Panc1 (cell line): ENCODE measurements around the gene LINC00237. TPM values are rescaled to one million over a fixed set of nuclear protein-coding genes. Genes with fewer than 3 reads are reported as not detected.

ENCODE experiments used
- ATAC-seq: fragments of 200-7000 bp; cut with Tn5 transposase; 2 replicates; pipeline ENCODE4 v1.9.1; 2020; ENCODE audit warnings: mild to moderate bottlenecking, moderate library complexity
- BruUV-seq: library from RNA; stranded (reverse); fragments of 400-500 nt; replicated peaks from 2 replicates; lab custom pipeline; 2021; lab: Mats Ljungman, UMichigan
- CTCF ChIA-PET: fragments of 300-600 bp; sonication (Branson Sonifier 250); formaldehyde crosslinking; loops from one replicate; lab custom pipeline; 2022; ENCODE audit warnings: antibody characterized with exemption; lab: Charles Lee
- POLR2A ChIA-PET: fragments of 300-600 bp; sonication (Branson Sonifier 250); formaldehyde crosslinking; loops from one replicate; lab custom pipeline; 2022; ENCODE audit warnings: antibody characterized with exemption; lab: Charles Lee
- DNase-seq: peaks from one replicate; pipeline ENCODE4 v3.0.0-alpha.2; 2010; ENCODE audit warnings: low read depth, low spot score
- H3K27ac ChIP-seq: 2 replicates; pipeline ENCODE4 v1.5.1; 2011; ENCODE audit warnings: mild to moderate bottlenecking, low read length, inconsistent platforms
- H3K27me3 ChIP-seq: fragments of 200-500 bp; sonication (Bioruptor generic); 2 replicates; pipeline ENCODE4 v1.6.0; 2014; ENCODE audit warnings: low read length, inconsistent platforms; ENCODE audit not compliant: control insufficient read depth, insufficient read depth
- H3K36me3 ChIP-seq: fragments of 200-500 bp; sonication (Bioruptor generic); 2 replicates; pipeline ENCODE4 v1.5.1; 2014; ENCODE audit warnings: inconsistent platforms, mild to moderate bottlenecking, low read length, moderate library complexity; ENCODE audit not compliant: control insufficient read depth, insufficient read depth
- H3K4me1 ChIP-seq: 2 replicates; pipeline ENCODE4 v1.5.1; 2011; ENCODE audit warnings: inconsistent platforms, mild to moderate bottlenecking, low read length, moderate library complexity; ENCODE audit not compliant: control insufficient read depth, insufficient read depth
- H3K4me3 ChIP-seq, 2 experiments: 2 replicates each; pipeline ENCODE4 v1.5.1; 2011 to 2012; ENCODE audit warnings: low read depth in 2 of 2, low read length in 2 of 2, mild to moderate bottlenecking in 2 of 2, inconsistent platforms in 1 of 2, moderate library complexity in 1 of 2
- H3K9me3 ChIP-seq: fragments of 200-500 bp; sonication (Bioruptor generic); 2 replicates; pipeline ENCODE4 v1.5.1; 2014; ENCODE audit warnings: low read depth, mild to moderate bottlenecking, inconsistent platforms, low read length, moderate library complexity; ENCODE audit not compliant: control insufficient read depth, insufficient read depth
- POLR2AphosphoS5 ChIP-seq: IDR thresholded peaks from 2 replicates; pipeline ENCODE4 v1.6.1; 2012; ENCODE audit warnings: mild to moderate bottlenecking, low read depth, low read length, moderate library complexity
- SIN3A ChIP-seq: IDR thresholded peaks from 2 replicates; pipeline ENCODE4 v1.6.1; 2012; ENCODE audit warnings: low read depth, mild to moderate bottlenecking, low read length, moderate library complexity, borderline replicate concordance; ENCODE audit not compliant: insufficient read depth
- TCF7L2 ChIP-seq: IDR thresholded peaks from 2 replicates; pipeline ENCODE4 v1.6.1; 2011; ENCODE audit warnings: mild to moderate bottlenecking, low read depth, low read length, inconsistent platforms
- in situ Hi-C: cut with HindIII; loops from 2 replicates; pipeline ENCODE4 v1.10.0; 2016; ENCODE audit warnings: low sequenced_read_pairs, low pct_unique_long_range_greater_than_20kb
- intact Hi-C: fragments of 100-400 bp; cut with micrococcal nuclease; formaldehyde crosslinking; loops from one replicate; pipeline ENCODE4 v1.10.0; 2022; ENCODE audit not compliant: unreplicated experiment
- total RNA-seq: library from RNA; stranded (reverse); gene quantifications from one replicate; pipeline ENCODE4 v1.2.1, GENCODE V29; 2021; ENCODE audit not compliant: unreplicated experiment
- TF ChIP-seq, protein P1 (sequence below): fragments of 450-650 bp; IDR thresholded peaks from 2 replicates; pipeline ENCODE4 v1.5.1; 2017; ENCODE audit warnings: mild to moderate bottlenecking
- TF ChIP-seq, protein P2 (sequence below), 2 experiments: IDR thresholded peaks; 2 replicates each; pipeline ENCODE4 v1.6.1; 2011 to 2012; ENCODE audit warnings: low read depth in 2 of 2, control low read depth in 1 of 2, low read length in 1 of 2, mild to moderate bottlenecking in 1 of 2, moderate library complexity in 1 of 2; ENCODE audit not compliant: insufficient read depth in 1 of 2

Gene LINC00237
- total RNA-seq, 1 experiment from 2014 or later, result not detected

DNA sequence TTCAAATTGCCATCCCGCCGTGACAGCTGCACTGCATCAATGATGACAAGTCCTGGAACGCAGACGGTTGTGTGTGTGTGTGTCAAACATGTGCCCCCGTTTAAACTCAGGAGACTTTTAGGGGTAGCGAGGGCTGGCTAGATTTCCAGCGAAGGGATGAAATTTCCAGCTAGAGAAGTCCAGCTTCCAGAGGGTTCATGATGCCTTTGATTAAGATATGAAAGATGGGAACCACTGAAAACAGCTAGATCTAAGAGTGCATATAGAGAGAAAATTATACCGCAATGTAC lies 20.4 kb upstream of the LINC00237 start:
- ATAC-seq (no peak), DNase-seq (no peak)
- Histone ChIP-seq H3K4me3 (peak overlapping the region; percentile 80 to 98), H3K27me3 (no peaks in the 10 kb centered on the region), H3K9me3 (no peaks in the 10 kb centered on the region), H3K4me1 (peaks cover 3% of the 10 kb centered on the region; the same call in 1 of the 2 replicates), H3K27ac (peak overlapping the region; percentile 66), H3K36me3 (no peaks in the 10 kb centered on the region)
- TF ChIP-seq, protein P1, sequence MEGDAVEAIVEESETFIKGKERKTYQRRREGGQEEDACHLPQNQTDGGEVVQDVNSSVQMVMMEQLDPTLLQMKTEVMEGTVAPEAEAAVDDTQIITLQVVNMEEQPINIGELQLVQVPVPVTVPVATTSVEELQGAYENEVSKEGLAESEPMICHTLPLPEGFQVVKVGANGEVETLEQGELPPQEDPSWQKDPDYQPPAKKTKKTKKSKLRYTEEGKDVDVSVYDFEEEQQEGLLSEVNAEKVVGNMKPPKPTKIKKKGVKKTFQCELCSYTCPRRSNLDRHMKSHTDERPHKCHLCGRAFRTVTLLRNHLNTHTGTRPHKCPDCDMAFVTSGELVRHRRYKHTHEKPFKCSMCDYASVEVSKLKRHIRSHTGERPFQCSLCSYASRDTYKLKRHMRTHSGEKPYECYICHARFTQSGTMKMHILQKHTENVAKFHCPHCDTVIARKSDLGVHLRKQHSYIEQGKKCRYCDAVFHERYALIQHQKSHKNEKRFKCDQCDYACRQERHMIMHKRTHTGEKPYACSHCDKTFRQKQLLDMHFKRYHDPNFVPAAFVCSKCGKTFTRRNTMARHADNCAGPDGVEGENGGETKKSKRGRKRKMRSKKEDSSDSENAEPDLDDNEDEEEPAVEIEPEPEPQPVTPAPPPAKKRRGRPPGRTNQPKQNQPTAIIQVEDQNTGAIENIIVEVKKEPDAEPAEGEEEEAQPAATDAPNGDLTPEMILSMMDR, result no peak
- TF ChIP-seq TCF7L2 (no peak), SIN3A (no peak), POLR2AphosphoS5 (no peak)
- TF ChIP-seq, protein P2, sequence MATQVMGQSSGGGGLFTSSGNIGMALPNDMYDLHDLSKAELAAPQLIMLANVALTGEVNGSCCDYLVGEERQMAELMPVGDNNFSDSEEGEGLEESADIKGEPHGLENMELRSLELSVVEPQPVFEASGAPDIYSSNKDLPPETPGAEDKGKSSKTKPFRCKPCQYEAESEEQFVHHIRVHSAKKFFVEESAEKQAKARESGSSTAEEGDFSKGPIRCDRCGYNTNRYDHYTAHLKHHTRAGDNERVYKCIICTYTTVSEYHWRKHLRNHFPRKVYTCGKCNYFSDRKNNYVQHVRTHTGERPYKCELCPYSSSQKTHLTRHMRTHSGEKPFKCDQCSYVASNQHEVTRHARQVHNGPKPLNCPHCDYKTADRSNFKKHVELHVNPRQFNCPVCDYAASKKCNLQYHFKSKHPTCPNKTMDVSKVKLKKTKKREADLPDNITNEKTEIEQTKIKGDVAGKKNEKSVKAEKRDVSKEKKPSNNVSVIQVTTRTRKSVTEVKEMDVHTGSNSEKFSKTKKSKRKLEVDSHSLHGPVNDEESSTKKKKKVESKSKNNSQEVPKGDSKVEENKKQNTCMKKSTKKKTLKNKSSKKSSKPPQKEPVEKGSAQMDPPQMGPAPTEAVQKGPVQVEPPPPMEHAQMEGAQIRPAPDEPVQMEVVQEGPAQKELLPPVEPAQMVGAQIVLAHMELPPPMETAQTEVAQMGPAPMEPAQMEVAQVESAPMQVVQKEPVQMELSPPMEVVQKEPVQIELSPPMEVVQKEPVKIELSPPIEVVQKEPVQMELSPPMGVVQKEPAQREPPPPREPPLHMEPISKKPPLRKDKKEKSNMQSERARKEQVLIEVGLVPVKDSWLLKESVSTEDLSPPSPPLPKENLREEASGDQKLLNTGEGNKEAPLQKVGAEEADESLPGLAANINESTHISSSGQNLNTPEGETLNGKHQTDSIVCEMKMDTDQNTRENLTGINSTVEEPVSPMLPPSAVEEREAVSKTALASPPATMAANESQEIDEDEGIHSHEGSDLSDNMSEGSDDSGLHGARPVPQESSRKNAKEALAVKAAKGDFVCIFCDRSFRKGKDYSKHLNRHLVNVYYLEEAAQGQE (IDR thresholded peaks at IDR 0.05; ENCODE audit: insufficient read depth in 1 of 2, low read depth in 2 of 2, low read length in 1 of 2), result no peak
- ChIA-PET CTCF (interaction anchor here (0.6 kb wide), 2 partner anchors 264 to 336 kb away, joined by 3 to 4 read pairs; no protein-coding TSS in a partner anchor), POLR2A (no interaction called here)
- BruUV-seq, result no TSS peak
- intact Hi-C loops (no loop called here), in situ Hi-C loops (no loop called here)

DNA sequence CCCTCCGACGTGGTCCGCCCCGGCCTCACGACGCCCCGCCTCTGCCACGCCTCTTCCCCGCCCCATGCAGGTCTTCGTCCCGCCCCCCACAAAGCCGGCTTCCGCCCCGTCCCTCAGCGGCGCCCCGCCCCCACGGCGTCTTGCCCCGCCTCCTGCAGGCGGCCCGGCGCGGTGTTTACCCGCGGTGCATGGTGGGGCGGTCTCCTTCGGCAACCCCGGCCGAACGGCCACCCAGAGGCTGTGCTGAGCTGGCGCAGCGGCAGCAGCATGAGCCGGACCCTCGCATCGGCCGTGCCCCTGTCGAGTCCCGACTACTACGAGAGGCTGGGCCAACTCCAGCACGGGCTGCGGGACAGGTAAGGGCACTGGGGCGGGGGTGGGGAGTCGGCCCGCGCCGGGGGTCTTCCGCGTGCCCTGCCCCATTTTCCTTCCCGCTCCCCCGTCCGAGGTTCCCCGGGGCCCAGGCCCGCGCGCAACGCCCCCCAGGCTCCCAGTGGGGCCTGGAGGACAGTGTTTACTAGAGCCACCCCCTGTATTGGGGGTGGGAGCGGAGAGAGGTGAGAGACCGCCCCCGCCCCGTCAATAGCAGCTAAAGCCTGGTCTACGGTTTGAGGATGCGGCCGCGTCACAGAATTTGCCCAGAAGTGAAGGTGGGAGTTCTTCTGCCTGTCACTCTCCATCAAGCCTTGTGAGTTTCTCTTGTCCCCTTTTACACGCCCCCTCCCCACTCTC lies 19.9 kb upstream of the LINC00237 start, which contains the start of gene KIZ:
Gene KIZ, plus strand, starts transcription at position 234 of the 732 bp plus-strand sequence. Its CDS starts 34 bp downstream, at position 268.
- peak; percentile 69 for DNase-seq
- in situ Hi-C loops, result no loop called here
- BruUV-seq, result no TSS peak
- Histone ChIP-seq H3K27me3 (no peaks in the 10 kb centered on the region), H3K27ac (peak within 1 kb of the TSS; percentile 66), H3K36me3 (no peaks in the 10 kb centered on the region), H3K4me1 (peaks cover 3% of the 10 kb centered on the region; the same call in 1 of the 2 replicates), H3K9me3 (no peaks in the 10 kb centered on the region), H3K4me3 (peak within 1 kb of the TSS; percentile 80 to 98)
- POLR2A ChIA-PET, result no interaction called here
- intact Hi-C loops, result no loop called here
- TF ChIP-seq, protein P2 (IDR thresholded peaks at IDR 0.05; ENCODE audit: insufficient read depth in 1 of 2, low read depth in 2 of 2, low read length in 1 of 2), result no peak
- TF ChIP-seq POLR2AphosphoS5, result peak; percentile 38; the same call in 1 of the 2 replicates
- TF ChIP-seq TCF7L2, result no peak
- TF ChIP-seq, protein P1, result peak; percentile 46
- TF ChIP-seq SIN3A, result 0 out of 2 replicates have a peak, but pooled peaks have one; percentile 62
- ATAC-seq, result peak; percentile 99
- CTCF ChIA-PET, result interaction anchor here (0.6 kb wide), 2 partner anchors 263 to 385 kb away, joined by 3 to 6 read pairs; no protein-coding TSS in a partner anchor
